ENCODE measurements around the gene DPAGT1. TPM values are rescaled to one million over a fixed set of nuclear protein-coding genes. Genes with fewer than 3 reads are reported as not detected.

The DPAGT1 gene
- total RNA-seq, 1 experiment from 2014 or later: 45.1 TPM

- no peaks in the 10 kb centered on the region for H4K20me1 ChIP-seq (ENCODE audit: insufficient read depth)
- POLR2A ChIA-PET: no interaction called here
- H3K4me3 ChIP-seq (replicated peaks in 1 of 2; ENCODE audit: low read depth in 1 of 2, low read length in 2 of 2): no peak overlapping the region
- H3K9ac ChIP-seq (ENCODE audit: low read length): no peak overlapping the region
- RAD21 ChIA-PET (ENCODE audit: low non-redundant PET in 1 of 2, low total read pairs in 2 of 2, uncharacterized antibody in 2 of 2, unreplicated experiment in 2 of 2): no interaction called here
- no peaks in the 10 kb centered on the region for H3K9me3 ChIP-seq (ENCODE audit: control insufficient read depth in 1 of 2, insufficient read depth in 1 of 2, low read depth in 1 of 2, low read length in 2 of 2)
- H3K79me2 ChIP-seq (ENCODE audit: insufficient read depth, low read length): peaks cover 18% of the 10 kb centered on the region
- peaks cover 0 to 9% of the 10 kb centered on the region in 2 experiments; a peak in 3 of 4 replicates for H3K4me1 ChIP-seq (ENCODE audit: control insufficient read depth in 1 of 2, insufficient read depth in 2 of 2, low read length in 2 of 2)
- no peak for DNase-seq (ENCODE audit: low read depth, low spot score)
- no peak for TF ChIP-seq ELF1 (IDR thresholded peaks at IDR 0.05; ENCODE audit: borderline replicate concordance, low read depth)
- no peak for TF ChIP-seq EZH2phosphoT487 (IDR thresholded peaks at IDR 0.05; ENCODE audit: borderline replicate concordance)
- TF ChIP-seq POLR2AphosphoS5 (IDR thresholded peaks at IDR 0.05; ENCODE audit: low read depth, low read length): no peak
- no peak for TF ChIP-seq REST (IDR thresholded peaks at IDR 0.05; ENCODE audit: low read depth)
- no peak for TF ChIP-seq EGR1 (IDR thresholded peaks at IDR 0.05; ENCODE audit: low read depth)
- TF ChIP-seq ZFX (IDR thresholded peaks at IDR 0.05): no peak
- TF ChIP-seq MAX (IDR thresholded peaks at IDR 0.05): no peak
- TF ChIP-seq RAD21 (IDR thresholded peaks at IDR 0.05; ENCODE audit: low read depth): no peak
- no peak for TF ChIP-seq YY1 (IDR thresholded peaks at IDR 0.05; ENCODE audit: extremely low read depth, insufficient replicate concordance, low read depth, low read length)
- no peaks in the 10 kb centered on the region for H3K9me2 ChIP-seq (ENCODE audit: insufficient read depth)
- no peak overlapping the region for H2AFZ ChIP-seq (ENCODE audit: low read depth, low read length, poor library complexity, severe bottlenecking)
- no peak for ATAC-seq
- CTCF ChIA-PET: no interaction called here
- H3K27me3 ChIP-seq (ENCODE audit: insufficient read depth, low read length): no peaks in the 10 kb centered on the region
- intact Hi-C loops (cut with micrococcal nuclease): no loop called here
- H3K27ac ChIP-seq (ENCODE audit: low read depth, low read length): no peak overlapping the region; the same call in 1 of the 2 replicates
- peaks cover 57 to 65% of the 10 kb centered on the region in 2 experiments; a peak in 3 of 4 replicates for H3K36me3 ChIP-seq (ENCODE audit: control insufficient read depth in 1 of 2, insufficient read depth in 2 of 2, low read length in 2 of 2)
- BruUV-seq (replicated peaks): no TSS peak
- H3K4me2 ChIP-seq (ENCODE audit: low read length): no peak overlapping the region
Observed at GRCh38 chr11:119051440-119052162, 50.1 kb downstream of the DPAGT1 start.
